ENCODE measurements around the gene TCF25.

Gene TCF25

DNA sequence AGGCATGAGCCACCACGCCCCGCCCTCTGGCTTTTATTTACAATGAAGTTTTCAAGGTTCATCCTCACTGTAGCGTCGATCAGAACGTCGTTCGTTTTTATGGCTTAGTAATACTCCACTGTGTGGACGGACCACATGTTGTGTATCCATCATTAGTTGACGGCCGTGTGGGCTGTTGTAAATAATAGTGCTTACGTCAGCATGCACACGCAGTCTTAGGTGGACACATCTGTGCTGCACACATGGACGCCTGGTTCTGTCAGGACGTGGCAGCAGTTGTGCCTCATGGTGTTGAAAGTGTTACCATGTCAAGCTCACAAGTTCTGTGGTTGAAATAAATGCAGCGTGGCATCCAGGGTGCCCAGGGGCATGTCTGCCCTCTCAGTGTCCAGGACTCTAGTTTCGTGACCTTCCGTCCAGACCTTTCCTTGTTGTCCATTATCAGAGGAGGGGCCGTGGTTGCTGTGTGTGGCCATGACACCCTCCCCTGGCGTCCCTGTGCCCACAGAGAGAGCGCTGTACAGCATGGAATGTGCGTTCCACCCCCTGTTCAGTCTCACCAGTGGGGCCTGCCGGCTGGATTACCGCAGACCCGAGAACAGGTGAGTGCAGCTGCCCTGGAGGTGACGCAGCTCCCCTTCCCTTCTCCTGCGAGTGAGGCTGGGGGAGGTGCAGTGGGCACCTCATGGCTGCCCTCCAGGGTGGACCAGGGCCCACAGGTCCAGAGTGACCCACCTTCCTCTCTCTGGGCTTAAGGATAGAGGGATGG, 22.3 kb downstream of the TCF25 start:
- FAIRE-seq: no peak
- no peak for DNase-seq (ENCODE audit: insufficient read length, low spot score)
- TF ChIP-seq, protein P1, sequence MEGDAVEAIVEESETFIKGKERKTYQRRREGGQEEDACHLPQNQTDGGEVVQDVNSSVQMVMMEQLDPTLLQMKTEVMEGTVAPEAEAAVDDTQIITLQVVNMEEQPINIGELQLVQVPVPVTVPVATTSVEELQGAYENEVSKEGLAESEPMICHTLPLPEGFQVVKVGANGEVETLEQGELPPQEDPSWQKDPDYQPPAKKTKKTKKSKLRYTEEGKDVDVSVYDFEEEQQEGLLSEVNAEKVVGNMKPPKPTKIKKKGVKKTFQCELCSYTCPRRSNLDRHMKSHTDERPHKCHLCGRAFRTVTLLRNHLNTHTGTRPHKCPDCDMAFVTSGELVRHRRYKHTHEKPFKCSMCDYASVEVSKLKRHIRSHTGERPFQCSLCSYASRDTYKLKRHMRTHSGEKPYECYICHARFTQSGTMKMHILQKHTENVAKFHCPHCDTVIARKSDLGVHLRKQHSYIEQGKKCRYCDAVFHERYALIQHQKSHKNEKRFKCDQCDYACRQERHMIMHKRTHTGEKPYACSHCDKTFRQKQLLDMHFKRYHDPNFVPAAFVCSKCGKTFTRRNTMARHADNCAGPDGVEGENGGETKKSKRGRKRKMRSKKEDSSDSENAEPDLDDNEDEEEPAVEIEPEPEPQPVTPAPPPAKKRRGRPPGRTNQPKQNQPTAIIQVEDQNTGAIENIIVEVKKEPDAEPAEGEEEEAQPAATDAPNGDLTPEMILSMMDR (IDR thresholded peaks at IDR 0.05; ENCODE audit: insufficient read depth, missing control alignments): no peak

DNA sequence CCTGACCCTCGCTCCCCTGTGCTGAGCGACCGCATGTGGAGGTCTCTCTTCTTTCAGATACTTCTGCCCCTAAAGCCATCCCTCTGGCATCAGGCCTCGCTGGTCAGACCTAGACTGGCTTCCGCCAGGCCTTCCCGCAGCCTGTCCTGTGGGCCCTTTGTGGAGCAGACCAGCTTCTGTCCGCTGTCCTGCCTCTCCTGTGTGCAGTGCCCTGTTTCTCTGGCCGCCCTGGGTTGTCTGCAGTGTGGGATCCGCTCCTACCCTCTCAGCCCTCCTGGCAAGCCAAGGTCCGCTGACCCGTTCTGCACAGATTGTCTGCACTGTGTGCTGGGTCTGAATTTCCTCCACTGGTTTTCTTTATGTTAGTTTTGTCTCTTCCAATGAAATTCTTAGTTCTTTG, 23.8 kb downstream of the TCF25 start:
- FAIRE-seq: no peak

DNA sequence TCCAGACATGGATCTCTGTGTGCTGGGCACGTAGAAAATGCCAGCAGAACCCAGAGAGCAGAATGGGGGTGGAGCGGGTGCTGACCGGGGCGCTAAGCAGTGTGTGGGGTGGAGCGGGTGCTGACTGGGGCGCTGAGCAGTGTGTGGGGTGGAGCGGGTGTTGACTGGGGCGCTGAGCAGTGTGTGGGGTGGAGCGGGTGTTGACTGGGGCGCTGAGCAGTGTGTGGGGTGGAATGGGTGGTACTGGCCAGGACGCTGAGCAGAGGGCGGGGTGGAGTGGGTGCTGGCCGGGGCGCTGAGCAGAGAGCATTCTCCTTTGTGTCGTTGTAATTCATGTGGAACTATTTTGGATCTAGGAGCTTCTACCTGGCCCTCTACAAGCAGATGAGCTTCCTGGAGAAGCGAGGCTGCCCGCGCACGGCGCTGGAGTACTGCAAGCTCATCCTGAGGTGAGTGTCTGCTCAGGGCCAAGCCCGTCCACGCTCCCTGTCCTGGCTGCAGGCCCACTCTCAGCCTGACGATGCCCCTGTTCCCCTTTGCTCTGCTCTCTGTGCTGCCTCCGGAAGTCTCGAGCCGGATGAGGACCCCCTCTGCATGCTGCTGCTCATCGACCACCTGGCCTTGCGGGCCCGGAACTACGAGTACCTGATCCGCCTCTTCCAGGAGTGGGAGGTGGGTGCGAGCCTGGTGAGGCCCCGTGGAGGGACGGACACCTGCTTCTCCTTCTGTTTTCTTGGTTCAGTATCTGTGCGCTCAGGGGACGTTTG, 25.0 kb downstream of the TCF25 start:
- DNase-seq (ENCODE audit: insufficient read length, low spot score) (no peak), FAIRE-seq (no peak)
- TF ChIP-seq, protein P1 (IDR thresholded peaks at IDR 0.05; ENCODE audit: insufficient read depth, missing control alignments): no peak

More for the DNA sequence above, 23.8 kb downstream of the TCF25 start:
- TF ChIP-seq, protein P1 (IDR thresholded peaks at IDR 0.05; ENCODE audit: insufficient read depth, missing control alignments): no peak
- no peak for DNase-seq (ENCODE audit: insufficient read length, low spot score)

DNA sequence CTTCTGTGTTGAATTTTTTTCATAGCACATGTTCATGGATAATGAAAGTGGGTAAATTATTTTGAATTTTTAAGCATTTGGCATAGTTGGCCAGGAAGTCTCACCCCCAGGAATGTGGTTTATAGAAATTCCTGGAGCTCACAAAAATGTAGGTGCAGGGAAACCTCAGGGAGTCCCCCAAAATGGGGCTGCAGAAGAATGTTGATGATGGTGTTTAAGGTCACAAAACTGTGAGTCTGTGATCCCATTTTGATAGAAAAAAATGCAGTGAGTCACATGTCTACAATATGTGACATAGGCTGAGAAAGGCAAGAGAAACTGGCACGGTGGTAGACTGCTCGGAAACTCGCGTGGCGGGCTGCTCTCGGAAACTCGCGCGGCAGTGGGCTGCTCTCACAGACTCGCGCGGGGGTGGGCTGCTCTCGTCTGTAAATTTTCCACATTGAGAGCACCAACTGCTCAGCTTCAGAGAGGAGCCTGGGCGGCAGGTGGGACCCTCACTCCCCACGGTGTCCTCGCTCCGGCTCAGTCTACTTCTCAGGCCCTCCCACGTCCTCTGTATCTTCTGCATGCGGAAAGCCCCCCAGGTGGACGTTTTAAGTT, 26.6 kb downstream of the TCF25 start:
- DNase-seq (ENCODE audit: insufficient read length, low spot score): no peak
- TF ChIP-seq, protein P1 (IDR thresholded peaks at IDR 0.05; ENCODE audit: insufficient read depth, missing control alignments): no peak
- no peak for FAIRE-seq

DNA sequence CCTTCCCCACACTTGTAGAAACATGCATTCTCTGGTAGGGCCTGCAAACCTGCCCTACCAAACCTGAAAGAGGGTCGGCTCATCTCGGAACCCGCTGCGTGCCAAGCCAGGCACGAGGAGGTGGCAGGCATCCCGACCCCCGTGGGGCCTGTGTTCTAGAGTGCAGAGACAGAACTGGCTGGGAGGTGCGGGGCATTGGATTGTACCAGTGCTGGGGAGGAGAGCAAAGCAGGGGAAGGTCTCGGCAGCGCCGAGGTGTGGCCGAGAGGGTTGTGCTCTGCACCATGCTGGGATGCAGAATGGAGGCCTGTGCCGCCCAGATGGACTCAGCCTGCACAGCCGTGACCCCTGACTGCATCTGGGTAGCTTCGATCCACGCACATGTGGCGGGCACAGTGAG, 27.5 kb downstream of the TCF25 start:
- TF ChIP-seq, protein P1 (IDR thresholded peaks at IDR 0.05; ENCODE audit: insufficient read depth, missing control alignments): no peak
- DNase-seq (ENCODE audit: insufficient read length, low spot score) (no peak), FAIRE-seq (no peak)

DNA sequence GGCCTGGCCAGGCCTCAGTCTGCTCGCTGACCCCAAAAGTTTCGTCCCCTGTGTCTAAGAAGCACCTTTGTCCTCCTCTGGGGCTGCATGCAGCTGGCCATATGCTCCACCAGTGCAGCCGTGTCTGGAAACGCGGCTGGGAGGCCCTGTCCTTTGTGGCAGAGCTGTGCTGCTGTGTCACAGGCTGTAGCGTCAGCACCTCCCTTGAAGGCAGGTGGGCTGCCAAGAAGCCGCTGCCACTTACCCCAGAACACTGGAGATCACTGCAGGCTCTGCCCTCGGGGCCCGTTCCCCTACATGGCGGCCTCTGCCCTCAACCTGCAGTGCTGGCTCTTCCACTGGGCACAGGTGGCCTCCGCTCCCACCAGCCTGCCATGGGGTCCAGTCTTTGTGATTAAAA, 29.6 kb downstream of the TCF25 start:
- TF ChIP-seq, protein P1 (IDR thresholded peaks at IDR 0.05; ENCODE audit: insufficient read depth, missing control alignments): no peak
- no peak for FAIRE-seq
- no peak for DNase-seq (ENCODE audit: insufficient read length, low spot score)
